GM21576 (cell line): ENCODE measurements around the gene LRRC37B.
"Not testable (repeated sequence)": the region's sequence is repeated elsewhere in the genome, so short reads cannot be mapped to it uniquely, and the experiment has no call there.

ENCODE experiments used
- ATAC-seq: cut with Tn5 transposase; IDR thresholded peaks from one replicate; pipeline ENCODE4 v1.9.1; 2021; ENCODE audit warnings: mild to moderate bottlenecking, moderate library complexity; ENCODE audit not compliant: unreplicated experiment

Gene LRRC37B

GRCh38 chr17:32006957-32007462, at the start of gene LRRC37B:
LRRC37B (plus strand) TSS chr17:32007383; CDS start chr17:32021393, 14,010 bp downstream.
- ATAC-seq, result peak; percentile 73

- not testable (repeated sequence) for ATAC-seq
Observed at GRCh38 chr17:31964131-31964530, 43.1 kb upstream of the LRRC37B start.

- ATAC-seq, result no peak
Observed at GRCh38 chr17:31967648-31968047, 39.5 kb upstream of the LRRC37B start.

GRCh38 chr17:31970416-31970815, 36.8 kb upstream of the LRRC37B start:
- ATAC-seq, result not testable (repeated sequence)

GRCh38 chr17:31974269-31975071, 32.7 kb upstream of the LRRC37B start:
- ATAC-seq, result not testable (repeated sequence)

GRCh38 chr17:31975391-31975790, 31.8 kb upstream of the LRRC37B start:
- not testable (repeated sequence) for ATAC-seq

GRCh38 chr17:31991821-31992220, 15.4 kb upstream of the LRRC37B start:
- not testable (repeated sequence) for ATAC-seq

GRCh38 chr17:31997005-31997404, 10.2 kb upstream of the LRRC37B start:
- ATAC-seq, result no peak

- ATAC-seq, result peak; percentile 51
Observed at GRCh38 chr17:32007463-32008298, 498 bp downstream of the LRRC37B start.

GRCh38 chr17:32009262-32009542, 2.0 kb downstream of the LRRC37B start:
- ATAC-seq, result no peak

- no peak for ATAC-seq
Observed at GRCh38 chr17:32010114-32010513, 2.9 kb downstream of the LRRC37B start.

GRCh38 chr17:32015245-32016013, 8.2 kb downstream of the LRRC37B start:
- no peak for ATAC-seq

GRCh38 chr17:32016231-32016630, 9.0 kb downstream of the LRRC37B start:
- no peak for ATAC-seq

GRCh38 chr17:32019228-32019627, 12.0 kb downstream of the LRRC37B start:
- ATAC-seq, result no peak

GRCh38 chr17:32020943-32021614, 13.9 kb downstream of the LRRC37B start:
- no peak for ATAC-seq

GRCh38 chr17:32021615-32021955, 14.4 kb downstream of the LRRC37B start:
- no peak for ATAC-seq

- ATAC-seq, result not testable (repeated sequence)
Observed at GRCh38 chr17:32022554-32022953, 15.4 kb downstream of the LRRC37B start.

- ATAC-seq, result not testable (repeated sequence)
Observed at GRCh38 chr17:32027271-32027670, 20.1 kb downstream of the LRRC37B start.

- no peak for ATAC-seq
Observed at GRCh38 chr17:32033223-32033622, 26.0 kb downstream of the LRRC37B start.

GRCh38 chr17:32033812-32034211, 26.6 kb downstream of the LRRC37B start:
- not testable (repeated sequence) for ATAC-seq

GRCh38 chr17:32040246-32040645, 33.1 kb downstream of the LRRC37B start:
- not testable (repeated sequence) for ATAC-seq
